Mesodermal cell (in vitro differentiated cells): ENCODE data around the gene ADSS1.

Experiments used
- H3K27ac ChIP-seq: 2 replicates; pipeline ENCODE4 v1.7.0; 2013; ENCODE audit warnings: mild to moderate bottlenecking, low read depth, low read length, moderate library complexity; ENCODE audit not compliant: severe bottlenecking
- H3K36me3 ChIP-seq: 2 replicates; pipeline ENCODE4 v1.7.1; 2013; ENCODE audit warnings: mild to moderate bottlenecking, low read length, moderate library complexity; ENCODE audit not compliant: control insufficient read depth, insufficient read depth
- H3K4me1 ChIP-seq: one replicate; pipeline ENCODE4 v1.7.1; 2013; ENCODE audit warnings: mild to moderate bottlenecking, low read length; ENCODE audit not compliant: insufficient read depth, control insufficient read depth, poor library complexity, severe bottlenecking
- H3K4me3 ChIP-seq: 2 replicates; pipeline ENCODE4 v1.7.0; 2013; ENCODE audit warnings: low read length, control low read depth, mild to moderate bottlenecking; ENCODE audit not compliant: insufficient read depth, poor library complexity, severe bottlenecking; ENCODE audit errors: extremely low read depth
- H3K9me3 ChIP-seq: 2 replicates; pipeline ENCODE4 v1.7.1; 2013; ENCODE audit warnings: mild to moderate bottlenecking, low read length, moderate library complexity; ENCODE audit not compliant: control insufficient read depth
- WGBS, 2 experiments: methylation state at CpG; one replicate each; pipeline ENCODE4 v1.1.5; 2013; ENCODE audit warnings: missing lambda C conversion rate in 2 of 2; ENCODE audit not compliant: insufficient coverage in 2 of 2; 5-methylcytosine and 5-hydroxymethylcytosine counted together

Gene ADSS1

GRCh38 chr14:104739026-104739425 is 15.0 kb downstream of the ADSS1 start:
- H3K4me1 ChIP-seq: peaks cover 32% of the 10 kb centered on the region
- no peaks in the 10 kb centered on the region for H3K9me3 ChIP-seq
- H3K27ac ChIP-seq: no peak overlapping the region
- WGBS, 2 experiments: 94 to 97% methylated on average over 15 to 17 of the region's 17 CpGs
- H3K4me3 ChIP-seq: no peak overlapping the region
- H3K36me3 ChIP-seq: no peaks in the 10 kb centered on the region

- Histone ChIP-seq H3K4me3 (no peak overlapping the region), H3K27ac (no peak overlapping the region), H3K36me3 (no peaks in the 10 kb centered on the region), H3K9me3 (no peaks in the 10 kb centered on the region), H3K4me1 (peaks cover 32% of the 10 kb centered on the region)
- WGBS, 2 experiments: 92 to 94% methylated on average over 25 to 28 of the region's 29 CpGs
These were observed 15.8 kb downstream of the ADSS1 start for GRCh38 chr14:104739546-104740516.

GRCh38 chr14:104741108-104741802 is 17.2 kb downstream of the ADSS1 start:
- no peak overlapping the region for H3K4me3 ChIP-seq
- no peaks in the 10 kb centered on the region for H3K9me3 ChIP-seq
- WGBS, 2 experiments: 93 to 94% methylated on average over 24 of the region's 29 CpGs
- H3K27ac ChIP-seq: no peak overlapping the region
- peaks cover 22% of the 10 kb centered on the region for H3K4me1 ChIP-seq
- H3K36me3 ChIP-seq: no peaks in the 10 kb centered on the region

GRCh38 chr14:104741803-104742251 is 17.8 kb downstream of the ADSS1 start:
- no peak overlapping the region for H3K4me3 ChIP-seq
- H3K9me3 ChIP-seq: no peaks in the 10 kb centered on the region
- no peak overlapping the region for H3K27ac ChIP-seq
- H3K4me1 ChIP-seq: peaks cover 18% of the 10 kb centered on the region
- no peaks in the 10 kb centered on the region for H3K36me3 ChIP-seq
- WGBS, 2 experiments: 93 to 94% methylated on average over 16 to 23 of the region's 23 CpGs

- no peaks in the 10 kb centered on the region for H3K36me3 ChIP-seq
- peak overlapping the region; percentile 83 for H3K27ac ChIP-seq
- no peaks in the 10 kb centered on the region for H3K9me3 ChIP-seq
- H3K4me1 ChIP-seq: peaks cover 14% of the 10 kb centered on the region
- WGBS, 2 experiments: 95 to 96% methylated on average over 28 to 31 of the region's 32 CpGs
- no peak overlapping the region for H3K4me3 ChIP-seq
These were observed 18.8 kb downstream of the ADSS1 start for GRCh38 chr14:104742586-104743455.

GRCh38 chr14:104743461-104744380 is 19.7 kb downstream of the ADSS1 start:
- H3K27ac ChIP-seq: peak overlapping the region; percentile 83
- no peaks in the 10 kb centered on the region for H3K36me3 ChIP-seq
- H3K9me3 ChIP-seq: no peaks in the 10 kb centered on the region
- WGBS, 2 experiments: 86 to 87% methylated on average over 19 to 28 of the region's 28 CpGs
- no peak overlapping the region for H3K4me3 ChIP-seq
- peaks cover 21% of the 10 kb centered on the region for H3K4me1 ChIP-seq

- 91 to 95% methylated on average over 8 to 9 of the region's 10 CpGs for WGBS, 2 experiments
- no peaks in the 10 kb centered on the region for H3K36me3 ChIP-seq
- H3K4me1 ChIP-seq: peaks cover 27% of the 10 kb centered on the region
- H3K27ac ChIP-seq: no peak overlapping the region
- no peak overlapping the region for H3K4me3 ChIP-seq
- no peaks in the 10 kb centered on the region for H3K9me3 ChIP-seq
These were observed 20.5 kb downstream of the ADSS1 start for GRCh38 chr14:104744484-104744883.

- no peaks in the 10 kb centered on the region for H3K36me3 ChIP-seq
- H3K4me3 ChIP-seq: no peak overlapping the region
- peaks cover 27% of the 10 kb centered on the region for H3K4me1 ChIP-seq
- H3K9me3 ChIP-seq: no peaks in the 10 kb centered on the region
- H3K27ac ChIP-seq: no peak overlapping the region
- 93 to 97% methylated on average over 8 to 9 of the region's 9 CpGs for WGBS, 2 experiments
These were observed 21.4 kb downstream of the ADSS1 start for GRCh38 chr14:104745431-104745830.

- H3K36me3 ChIP-seq: no peaks in the 10 kb centered on the region
- no peak overlapping the region for H3K27ac ChIP-seq
- no peak overlapping the region for H3K4me3 ChIP-seq
- WGBS, 2 experiments: 93 to 95% methylated on average over 10 to 11 of the region's 13 CpGs
- H3K9me3 ChIP-seq: peaks cover 3% of the 10 kb centered on the region
- H3K4me1 ChIP-seq: peaks cover 27% of the 10 kb centered on the region
These were observed 22.1 kb downstream of the ADSS1 start for GRCh38 chr14:104746071-104746545.
